Cardiac ventricle fibroblast (primary cell): ENCODE data around the gene ZNF45. TPM values are rescaled to one million over a fixed set of nuclear protein-coding genes. Genes with fewer than 3 reads are reported as not detected.

Experiments
- total RNA-seq: library from RNA; depleted of rRNA; stranded (reverse); fragments of >200 nt; gene quantifications from 2 replicates; pipeline ENCODE4 v1.2.3, GENCODE V29; 2015

Gene ZNF45
- total RNA-seq: 4.8 and 11.5 TPM in 2 replicates

GRCh38 chr19:43934985-43935708 lies at the start of gene ZNF45:
ZNF45 (minus strand) TSS chr19:43935282; CDS start chr19:43922185, 13,097 bp downstream.

GRCh38 chr19:43983912-43984686 lies 49.0 kb upstream of the ZNF45 start, which contains the start of gene ZNF155:
ZNF155 (plus strand) TSS chr19:43984188; CDS start chr19:43988544, 4,356 bp downstream.

DNA sequence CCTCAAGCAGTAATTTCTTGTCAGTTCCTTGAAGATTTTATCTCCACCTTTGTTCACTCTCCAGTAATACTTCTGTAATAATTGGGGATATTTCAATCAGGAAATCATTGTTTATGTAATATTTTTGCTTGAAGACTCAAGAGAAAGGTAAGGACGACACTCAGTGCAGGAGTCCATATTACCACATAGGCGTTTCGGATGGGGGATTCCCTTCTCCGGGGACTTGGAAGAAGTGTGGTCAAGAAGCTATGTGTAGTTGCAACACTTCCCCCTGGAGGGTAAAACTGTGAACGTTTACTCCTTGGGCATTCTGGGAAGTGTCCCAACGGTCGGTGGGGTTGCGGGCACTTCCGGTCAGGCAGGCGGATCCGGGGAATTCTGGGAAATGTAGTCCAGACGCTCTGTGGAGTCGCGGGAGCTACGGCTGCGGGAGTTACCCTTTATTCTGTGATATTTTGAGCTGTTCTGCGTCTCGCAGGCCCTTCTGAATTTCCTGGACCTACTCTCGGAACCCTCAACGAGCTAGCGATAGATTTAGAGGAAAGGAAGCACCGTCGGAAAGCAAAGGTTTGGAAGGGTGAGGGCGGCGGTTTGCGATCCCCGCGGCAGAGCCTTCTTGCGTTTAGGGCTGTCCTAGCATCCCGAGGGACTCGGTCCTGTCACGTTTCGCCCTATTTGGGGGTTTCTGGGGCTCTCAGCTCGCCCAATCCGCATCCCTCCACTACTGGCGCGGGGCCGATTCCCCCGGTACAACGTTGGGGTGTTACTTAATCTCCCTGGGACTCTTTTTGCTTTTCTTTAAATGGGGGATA lies 16.0 kb upstream of the ZNF45 start, which contains the start of gene ZNF221:
ZNF221 (plus strand) TSS at position 395 of the 812 bp plus-strand sequence. CDS start 11,499 bp downstream, outside the sequence.

GRCh38 chr19:43883864-43884263 lies 51.2 kb downstream of the ZNF45 start, which contains the start of gene ZNF404:
ZNF404 (minus strand) TSS chr19:43883964.

Other genes starting within 250 kb of the ZNF45 start
- not detected in 2 replicates for gene IRGC, start 219.2 kb downstream of the ZNF45 start, total RNA-seq
- gene SMG9, start 180.3 kb downstream of the ZNF45 start, total RNA-seq: 12.7 and 15.5 TPM in 2 replicates
- gene KCNN4, start 154.3 kb downstream of the ZNF45 start, total RNA-seq: not detected in 2 replicates
- gene LYPD5, start 132.8 kb downstream of the ZNF45 start, total RNA-seq: 1.00 and 1.5 TPM in 2 replicates
- 3.2 and 5.5 TPM in 2 replicates for gene ZNF283, start 108.0 kb downstream of the ZNF45 start, total RNA-seq
- 1.7 and 2.4 TPM in 2 replicates for gene ZNF404, start 51.3 kb downstream of the ZNF45 start, total RNA-seq
- gene ZNF221, start 15.9 kb upstream of the ZNF45 start, total RNA-seq: 7.6 and 10.6 TPM in 2 replicates
- 2.8 and 3.6 TPM in 2 replicates for gene ZNF155, start 48.9 kb upstream of the ZNF45 start, total RNA-seq
- 3.6 and 4.4 TPM in 2 replicates for gene ZNF230, start 67.7 kb upstream of the ZNF45 start, total RNA-seq
- 2.5 and 2.7 TPM in 2 replicates for gene ZNF222, start 90.1 kb upstream of the ZNF45 start, total RNA-seq
- 2.5 and 5.5 TPM in 2 replicates for gene ZNF223, start 116.8 kb upstream of the ZNF45 start, total RNA-seq
- 1.9 and 2.2 TPM in 2 replicates for gene ZNF284, start 136.9 kb upstream of the ZNF45 start, total RNA-seq
- 8.3 and 20.1 TPM in 2 replicates for gene ZNF224, start 159.1 kb upstream of the ZNF45 start, total RNA-seq
- gene ZNF225, start 178.1 kb upstream of the ZNF45 start, total RNA-seq: 2.9 and 4.4 TPM in 2 replicates
- 5.7 and 15.0 TPM in 2 replicates for gene ZNF234, start 206.3 kb upstream of the ZNF45 start, total RNA-seq
- gene ZNF226, start 229.8 kb upstream of the ZNF45 start, total RNA-seq: 14.2 and 21.7 TPM in 2 replicates